ENCODE measurements around the gene STK17A.

GRCh38 chr7:43655584-43655983 lies 72.7 kb downstream of the STK17A start:
- TF ChIP-seq ELF4 (IDR thresholded peaks at IDR 0.05) (no peak), CTBP1 (IDR thresholded peaks at IDR 0.05; ENCODE audit: borderline replicate concordance) (no peak), NFRKB (IDR thresholded peaks at IDR 0.05) (no peak), FOXK2 (IDR thresholded peaks at IDR 0.05) (no peak), SP1 (IDR thresholded peaks at IDR 0.05) (no peak), LEF1 (IDR thresholded peaks at IDR 0.05; ENCODE audit: borderline replicate concordance) (no peak), HDGF (IDR thresholded peaks at IDR 0.05; ENCODE audit: borderline replicate concordance) (no peak), SUZ12 (IDR thresholded peaks at IDR 0.05) (no peak), FOXM1 (IDR thresholded peaks at IDR 0.05; ENCODE audit: borderline replicate concordance) (no peak), FOXA1 (IDR thresholded peaks at IDR 0.05) (no peak), BHLHE40 (IDR thresholded peaks at IDR 0.05; ENCODE audit: borderline replicate concordance) (no peak), ZNF384 (IDR thresholded peaks at IDR 0.05) (no peak), L3MBTL2 (conservative IDR thresholded peaks at IDR 0.05) (no peak), TARDBP (IDR thresholded peaks at IDR 0.05) (no peak)

Data from HEK293T (cell line).